GM12875 (cell line): ENCODE measurements around the gene BTBD17.

Source experiments
- H3K4me3 ChIP-seq: one replicate; pipeline ENCODE4 v1.5.1; 2011; ENCODE audit warnings: low read depth, low read length, control low read depth
- TF ChIP-seq, protein P1 (sequence below): IDR thresholded peaks from 2 replicates; pipeline ENCODE4 v1.5.1; 2011; ENCODE audit warnings: low read depth, mild to moderate bottlenecking, control low read depth, inconsistent platforms, low read length, moderate library complexity, borderline replicate concordance; ENCODE audit not compliant: insufficient read depth

Gene BTBD17

DNA sequence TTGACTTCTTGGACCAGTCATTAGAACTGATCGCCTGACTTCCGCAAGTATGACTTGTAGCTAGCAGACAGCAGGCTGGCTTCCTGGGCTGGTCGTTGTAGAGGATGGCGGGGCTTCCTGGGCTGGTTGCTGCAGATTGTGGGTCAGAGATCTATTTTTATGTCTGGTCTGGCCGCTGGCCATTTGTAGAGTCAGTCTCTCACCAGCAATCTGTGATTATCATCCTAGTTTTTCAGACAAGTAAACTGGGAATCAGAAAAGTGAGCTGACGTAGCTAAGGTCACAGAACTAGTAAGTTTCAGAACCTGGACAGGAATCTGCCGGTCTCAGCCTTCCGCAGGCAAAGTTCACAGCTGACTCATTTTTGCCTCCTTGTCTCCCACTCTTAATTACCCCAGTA, 24.7 kb upstream of the BTBD17 start:
- no peak overlapping the region for H3K4me3 ChIP-seq
- TF ChIP-seq, protein P1, sequence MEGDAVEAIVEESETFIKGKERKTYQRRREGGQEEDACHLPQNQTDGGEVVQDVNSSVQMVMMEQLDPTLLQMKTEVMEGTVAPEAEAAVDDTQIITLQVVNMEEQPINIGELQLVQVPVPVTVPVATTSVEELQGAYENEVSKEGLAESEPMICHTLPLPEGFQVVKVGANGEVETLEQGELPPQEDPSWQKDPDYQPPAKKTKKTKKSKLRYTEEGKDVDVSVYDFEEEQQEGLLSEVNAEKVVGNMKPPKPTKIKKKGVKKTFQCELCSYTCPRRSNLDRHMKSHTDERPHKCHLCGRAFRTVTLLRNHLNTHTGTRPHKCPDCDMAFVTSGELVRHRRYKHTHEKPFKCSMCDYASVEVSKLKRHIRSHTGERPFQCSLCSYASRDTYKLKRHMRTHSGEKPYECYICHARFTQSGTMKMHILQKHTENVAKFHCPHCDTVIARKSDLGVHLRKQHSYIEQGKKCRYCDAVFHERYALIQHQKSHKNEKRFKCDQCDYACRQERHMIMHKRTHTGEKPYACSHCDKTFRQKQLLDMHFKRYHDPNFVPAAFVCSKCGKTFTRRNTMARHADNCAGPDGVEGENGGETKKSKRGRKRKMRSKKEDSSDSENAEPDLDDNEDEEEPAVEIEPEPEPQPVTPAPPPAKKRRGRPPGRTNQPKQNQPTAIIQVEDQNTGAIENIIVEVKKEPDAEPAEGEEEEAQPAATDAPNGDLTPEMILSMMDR, result no peak

DNA sequence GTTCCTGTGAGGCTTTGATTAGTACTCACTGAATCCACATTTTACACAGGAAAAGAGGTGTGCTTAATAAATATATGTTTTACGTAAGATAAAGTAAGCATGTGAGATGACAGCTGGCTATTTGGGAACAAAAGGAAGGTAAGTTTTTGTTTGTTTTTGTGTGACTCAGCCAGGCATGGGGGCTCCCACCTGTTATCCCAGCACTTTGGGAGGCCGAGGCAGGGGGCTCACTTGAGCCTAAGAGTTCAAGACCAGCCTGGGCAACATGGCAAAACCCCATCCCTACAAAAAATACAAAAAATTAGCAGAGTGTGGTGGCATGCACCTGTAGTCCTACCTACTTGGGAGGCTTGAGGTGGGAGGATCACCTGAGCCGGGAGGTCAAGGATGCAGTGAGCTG, 23.5 kb upstream of the BTBD17 start:
- TF ChIP-seq, protein P1, result no peak
- H3K4me3 ChIP-seq, result no peak overlapping the region

DNA sequence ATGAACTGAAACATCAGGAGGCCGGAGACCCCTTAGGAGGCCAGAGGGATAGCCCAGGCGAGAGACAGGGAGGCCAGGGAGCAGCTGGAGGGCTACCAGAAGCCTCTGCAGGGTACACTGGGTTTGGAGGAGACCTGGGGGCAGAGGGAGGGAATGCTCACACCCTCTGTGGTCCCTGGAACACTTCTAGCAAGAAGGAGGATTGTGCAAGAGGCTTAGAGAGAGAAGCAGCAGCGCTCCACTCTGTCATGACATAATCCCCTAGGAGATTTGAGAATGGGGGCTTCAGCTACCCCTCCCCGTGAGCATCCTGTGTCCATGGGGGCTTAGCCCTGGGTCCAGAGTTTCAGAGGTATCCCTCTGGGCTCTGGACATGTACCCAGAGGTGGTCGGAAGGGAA, 21.5 kb upstream of the BTBD17 start:
- H3K4me3 ChIP-seq, result no peak overlapping the region
- TF ChIP-seq, protein P1, result no peak

DNA sequence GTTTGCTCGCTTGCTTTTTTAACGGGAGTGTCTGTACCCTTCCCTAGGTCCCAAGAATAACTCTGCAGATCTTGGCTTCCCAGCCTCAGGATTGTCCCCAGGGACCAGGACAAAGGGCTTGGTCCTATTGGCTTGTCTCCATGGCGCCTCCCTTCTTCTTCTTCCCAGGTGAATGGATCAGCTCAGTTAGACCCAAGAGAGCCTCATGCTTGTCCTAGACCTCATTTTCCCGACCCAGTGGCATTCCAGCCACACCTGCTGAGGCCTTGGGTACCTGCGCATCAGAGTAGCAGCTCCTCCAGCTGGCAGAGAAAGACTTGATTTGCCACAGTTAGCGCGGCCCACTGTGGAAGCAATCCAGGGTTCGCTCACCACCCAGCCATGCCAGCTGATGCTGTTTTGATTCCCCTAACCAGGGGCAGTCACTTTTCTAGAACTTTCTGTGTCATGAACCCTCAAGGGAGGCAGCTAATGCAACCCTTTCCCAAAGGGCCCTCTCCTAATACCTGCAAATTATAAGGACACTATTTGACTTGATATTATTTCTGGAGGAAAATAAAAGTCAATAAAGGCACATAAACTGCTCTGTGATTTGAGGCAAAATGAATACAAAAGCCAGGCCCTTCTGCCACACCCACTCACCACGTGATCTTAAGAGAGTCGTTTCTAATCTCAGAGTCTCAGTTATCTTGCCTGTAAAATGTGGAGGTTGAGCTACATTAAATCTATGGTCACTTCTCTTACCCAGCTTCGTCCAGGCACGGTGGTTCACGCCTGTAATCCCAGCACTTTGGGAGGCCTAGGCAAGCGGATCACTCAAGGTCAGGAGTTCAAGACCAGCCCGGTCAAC, 19.5 kb upstream of the BTBD17 start:
- no peak overlapping the region for H3K4me3 ChIP-seq
- TF ChIP-seq, protein P1, result no peak

DNA sequence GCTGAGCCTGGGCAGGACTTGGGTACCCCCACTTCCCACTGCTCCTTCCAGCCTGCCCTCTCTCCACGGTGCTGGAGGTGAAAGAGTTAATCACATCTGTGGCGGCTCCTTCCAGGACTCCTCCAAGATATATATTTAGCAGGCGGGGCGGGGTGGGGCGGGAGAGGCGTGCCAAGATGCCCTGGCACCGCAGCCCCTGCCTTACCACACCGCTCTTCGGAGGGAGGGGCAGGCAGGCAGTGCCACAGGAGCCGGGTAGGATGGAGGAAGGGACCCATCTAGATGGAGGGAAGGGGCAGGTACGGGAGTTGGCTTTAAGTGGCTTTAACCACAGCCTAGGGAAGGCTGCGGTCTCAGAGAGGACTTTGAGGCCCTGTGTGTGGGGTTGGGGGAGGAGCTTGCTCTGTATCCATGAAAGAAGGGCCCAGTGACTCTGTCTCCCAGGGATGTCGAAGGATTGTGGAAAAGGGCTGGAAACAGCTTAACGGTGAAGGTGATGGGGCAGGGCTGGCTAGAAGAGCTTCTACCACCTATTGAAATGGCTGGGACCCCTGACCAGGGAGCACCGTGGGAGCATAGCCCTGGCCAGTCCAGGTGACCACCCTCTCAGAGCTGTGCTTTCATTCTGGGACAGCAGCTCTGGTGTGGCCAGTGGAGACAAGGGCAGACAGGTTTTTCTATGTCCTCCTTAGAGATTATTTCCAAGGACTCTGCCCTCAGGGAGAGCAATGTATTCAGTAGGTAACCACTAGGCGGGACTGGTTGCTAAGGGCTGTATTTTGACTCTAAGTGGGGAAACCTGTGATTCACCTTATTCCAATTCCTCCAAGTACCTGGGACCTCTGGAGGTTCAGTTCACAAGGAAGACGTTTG, 18.7 kb upstream of the BTBD17 start:
- no peak overlapping the region for H3K4me3 ChIP-seq
- TF ChIP-seq, protein P1, result no peak

DNA sequence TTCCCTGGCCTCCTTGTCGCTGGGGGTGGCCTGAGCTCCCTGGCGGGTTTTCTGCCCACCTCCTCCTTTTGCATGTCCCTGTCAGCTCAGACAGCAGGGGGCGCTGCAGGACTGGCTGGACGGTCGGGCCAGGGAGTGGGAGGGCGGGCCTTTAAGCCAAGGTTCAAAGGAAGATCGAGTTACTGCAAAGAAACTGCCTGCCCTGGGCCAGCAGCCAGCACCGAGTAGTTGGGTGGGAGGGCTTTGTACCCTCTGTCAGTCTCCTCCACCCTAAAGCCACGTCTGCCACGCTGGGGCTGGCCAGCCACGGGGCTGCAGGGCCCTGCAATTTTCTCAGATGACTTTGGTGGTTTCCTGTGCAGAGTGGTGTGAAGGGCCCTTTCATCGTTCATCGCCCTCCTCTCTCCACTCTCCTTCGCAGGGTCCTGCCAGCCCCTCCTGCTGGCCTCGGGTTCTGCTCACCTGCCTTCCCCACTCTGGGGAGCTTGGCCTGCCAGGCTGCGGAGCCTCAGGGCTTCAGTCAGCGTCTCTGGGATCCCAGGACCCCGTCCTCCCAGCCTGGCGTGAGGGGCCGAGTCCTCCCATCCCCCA, 17.9 kb upstream of the BTBD17 start:
- TF ChIP-seq, protein P1, result peak; percentile 92
- no peak overlapping the region for H3K4me3 ChIP-seq
